ENCODE results near the gene CAPN3.

DNA sequence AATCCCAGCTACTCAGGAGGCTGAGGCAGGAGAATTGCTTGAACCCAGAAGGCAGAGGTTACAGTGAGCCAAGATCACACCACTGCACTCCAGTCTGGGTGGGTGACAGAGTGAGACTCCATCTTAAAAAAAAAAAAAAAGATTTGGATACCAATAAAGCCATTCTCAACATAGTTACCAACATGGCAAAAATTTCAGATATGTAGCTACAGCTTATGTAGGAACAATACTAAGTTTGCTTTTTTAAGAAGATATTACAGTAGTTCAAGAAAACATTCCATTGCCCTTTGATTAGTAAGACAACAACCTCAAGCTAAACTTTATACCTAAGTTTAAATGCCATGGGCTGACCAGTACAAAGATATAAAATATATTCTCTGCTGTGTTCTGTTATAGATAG is 97.2 kb downstream of the CAPN3 start:
- TF ChIP-seq, protein P1, sequence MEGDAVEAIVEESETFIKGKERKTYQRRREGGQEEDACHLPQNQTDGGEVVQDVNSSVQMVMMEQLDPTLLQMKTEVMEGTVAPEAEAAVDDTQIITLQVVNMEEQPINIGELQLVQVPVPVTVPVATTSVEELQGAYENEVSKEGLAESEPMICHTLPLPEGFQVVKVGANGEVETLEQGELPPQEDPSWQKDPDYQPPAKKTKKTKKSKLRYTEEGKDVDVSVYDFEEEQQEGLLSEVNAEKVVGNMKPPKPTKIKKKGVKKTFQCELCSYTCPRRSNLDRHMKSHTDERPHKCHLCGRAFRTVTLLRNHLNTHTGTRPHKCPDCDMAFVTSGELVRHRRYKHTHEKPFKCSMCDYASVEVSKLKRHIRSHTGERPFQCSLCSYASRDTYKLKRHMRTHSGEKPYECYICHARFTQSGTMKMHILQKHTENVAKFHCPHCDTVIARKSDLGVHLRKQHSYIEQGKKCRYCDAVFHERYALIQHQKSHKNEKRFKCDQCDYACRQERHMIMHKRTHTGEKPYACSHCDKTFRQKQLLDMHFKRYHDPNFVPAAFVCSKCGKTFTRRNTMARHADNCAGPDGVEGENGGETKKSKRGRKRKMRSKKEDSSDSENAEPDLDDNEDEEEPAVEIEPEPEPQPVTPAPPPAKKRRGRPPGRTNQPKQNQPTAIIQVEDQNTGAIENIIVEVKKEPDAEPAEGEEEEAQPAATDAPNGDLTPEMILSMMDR (IDR thresholded peaks at IDR 0.05; ENCODE audit: poor library complexity) = no peak
- TF ChIP-seq EZH2phosphoT487 (IDR thresholded peaks at IDR 0.05; ENCODE audit: low read depth, severe bottlenecking, unreplicated experiment) (no peak), EZH2 (IDR thresholded peaks at IDR 0.05; ENCODE audit: borderline replicate concordance) (no peak)
